GM12891 (cell line): ENCODE measurements around the gene ZNF862.

Experiments
- POLR2A ChIP-seq: IDR thresholded peaks from 2 replicates; pipeline ENCODE4 v1.6.1; 2011; ENCODE audit warnings: low read depth, low read length, control low read depth
- POLR2AphosphoS5 ChIP-seq: IDR thresholded peaks from 2 replicates; pipeline ENCODE4 v1.6.1; 2011; ENCODE audit warnings: low read depth, low read length, control low read depth
- SPI1 ChIP-seq: IDR thresholded peaks from 2 replicates; pipeline ENCODE4 v1.6.1; 2011; ENCODE audit warnings: low read depth, low read length, control low read depth
- TAF1 ChIP-seq: IDR thresholded peaks from 2 replicates; pipeline ENCODE4 v1.6.1; 2011; ENCODE audit warnings: low read depth, low read length, control low read depth

GRCh38 chr7:149864751-149865150 lies 26.6 kb downstream of the ZNF862 start:
- no peak for TF ChIP-seq POLR2AphosphoS5
- no peak for TF ChIP-seq POLR2A
- TF ChIP-seq SPI1 = no peak
- no peak for TF ChIP-seq TAF1
